HAP-1 (cell line): ENCODE results near the gene MAN2B2.
"Not testable (repeated sequence)": the region's sequence is repeated elsewhere in the genome, so short reads cannot be mapped to it uniquely, and the experiment has no call there.

Experiments used
- DNase-seq, 2 experiments: peaks; one replicate each; pipeline ENCODE4 v3.0.0-alpha.2; 2016 to 2020; ENCODE audit warnings: low spot score in 2 of 2
- H3K27me3 ChIP-seq: fragments of 250-450 bp; sonication (Bioruptor Pico); 2 replicates; pipeline ENCODE4 v1.5.1; 2020; ENCODE audit warnings: low read depth, mild to moderate bottlenecking, moderate library complexity
- H3K36me3 ChIP-seq: fragments of 250-450 bp; sonication (Bioruptor Pico); replicated peaks from 2 replicates; pipeline ENCODE4 v1.5.1; 2020; ENCODE audit warnings: mild to moderate bottlenecking
- H3K4me1 ChIP-seq: fragments of 250-450 bp; sonication (Bioruptor Pico); 2 replicates; pipeline ENCODE4 v1.5.1; 2020; ENCODE audit warnings: mild to moderate bottlenecking
- H3K4me3 ChIP-seq: fragments of 250-450 bp; sonication (Bioruptor Pico); 2 replicates; pipeline ENCODE4 v1.5.1; 2020; ENCODE audit warnings: mild to moderate bottlenecking, moderate library complexity
- H3K9me3 ChIP-seq: fragments of 250-450 bp; sonication (Bioruptor Pico); 2 replicates; pipeline ENCODE4 v1.5.1; 2020; ENCODE audit warnings: mild to moderate bottlenecking, moderate library complexity
- in situ Hi-C: fragments of 300-500 bp; cut with MboI; formaldehyde crosslinking; loops from 3 replicates; pipeline ENCODE4 v1.14.3; 2020; ENCODE audit warnings: low sequenced_read_pairs, inconsistent platforms, mixed read lengths

MAN2B2 gene

GRCh38 chr4:6663596-6664393 lies 88.8 kb downstream of the MAN2B2 start:
- no peak for DNase-seq
- no peaks in the 10 kb centered on the region for H3K36me3 ChIP-seq
- H3K9me3 ChIP-seq: no peaks in the 10 kb centered on the region
- no peak overlapping the region for H3K4me3 ChIP-seq
- in situ Hi-C loops: no loop called here
- H3K27me3 ChIP-seq: no peaks in the 10 kb centered on the region; the same call in 1 of the 2 replicates
- no peaks in the 10 kb centered on the region; the same call in 1 of the 2 replicates for H3K4me1 ChIP-seq

- Histone ChIP-seq H3K4me3 (no peak overlapping the region), H3K36me3 (no peaks in the 10 kb centered on the region), H3K9me3 (no peaks in the 10 kb centered on the region), H3K4me1 (no peaks in the 10 kb centered on the region; the same call in 1 of the 2 replicates), H3K27me3 (no peaks in the 10 kb centered on the region; the same call in 1 of the 2 replicates)
- in situ Hi-C loops: no loop called here
- DNase-seq: no peak
Measured at GRCh38 chr4:6665320-6665654, 90.3 kb downstream of the MAN2B2 start.

- Histone ChIP-seq H3K9me3 (no peaks in the 10 kb centered on the region; the same call in 1 of the 2 replicates), H3K4me1 (peaks cover 3% of the 10 kb centered on the region), H3K4me3 (no peak overlapping the region), H3K27me3 (no peaks in the 10 kb centered on the region), H3K36me3 (no peaks in the 10 kb centered on the region)
- in situ Hi-C loops: no loop called here
- no peak for DNase-seq
Measured at GRCh38 chr4:6668391-6668790, 93.4 kb downstream of the MAN2B2 start.

GRCh38 chr4:6671648-6672047 lies 96.7 kb downstream of the MAN2B2 start:
- in situ Hi-C loops: no loop called here
- Histone ChIP-seq H3K9me3 (no peaks in the 10 kb centered on the region; the same call in 1 of the 2 replicates), H3K36me3 (peaks cover 16% of the 10 kb centered on the region), H3K4me1 (peaks cover 23% of the 10 kb centered on the region), H3K4me3 (no peak overlapping the region), H3K27me3 (no peaks in the 10 kb centered on the region)
- no peak for DNase-seq

GRCh38 chr4:6672131-6672530 lies 97.1 kb downstream of the MAN2B2 start:
- in situ Hi-C loops: no loop called here
- no peak for DNase-seq
- Histone ChIP-seq H3K4me3 (no peak overlapping the region), H3K4me1 (peaks cover 28% of the 10 kb centered on the region), H3K9me3 (no peaks in the 10 kb centered on the region; the same call in 1 of the 2 replicates), H3K36me3 (peaks cover 18% of the 10 kb centered on the region), H3K27me3 (no peaks in the 10 kb centered on the region)

- in situ Hi-C loops, H3K27me3 ChIP-seq, H3K4me3 ChIP-seq, DNase-seq, H3K9me3 ChIP-seq: not testable (repeated sequence)
- peaks cover 32% of the 10 kb centered on the region for H3K4me1 ChIP-seq
- H3K36me3 ChIP-seq: peaks cover 18% of the 10 kb centered on the region
Measured at GRCh38 chr4:6672541-6673190, 97.7 kb downstream of the MAN2B2 start.
